GM18861 (cell line): Measurements from ENCODE around the gene DCTN2.
"Not testable (repeated sequence)": the region's sequence is repeated elsewhere in the genome, so short reads cannot be mapped to it uniquely, and the experiment has no call there.

Source experiments
- ATAC-seq: cut with Tn5 transposase; IDR thresholded peaks from one replicate; pipeline ENCODE4 v1.9.1; 2021; ENCODE audit not compliant: unreplicated experiment

Gene DCTN2

GRCh38 chr12:57546438-57547287 lies at the start of gene DCTN2:
DCTN2 (minus strand) TSS chr12:57547192; CDS start chr12:57547063, 129 bp downstream.
- peak; percentile 99 for ATAC-seq

GRCh38 chr12:57593187-57593586 lies 46.2 kb upstream of the DCTN2 start:
- no peak for ATAC-seq

- ATAC-seq: no peak
These were observed 45.7 kb upstream of the DCTN2 start for GRCh38 chr12:57592551-57593165.

GRCh38 chr12:57591782-57592325 lies 44.9 kb upstream of the DCTN2 start:
- no peak for ATAC-seq

GRCh38 chr12:57590864-57591781 lies 44.1 kb upstream of the DCTN2 start, which contains the start of gene PIP4K2C:
PIP4K2C (plus strand) TSS chr12:57591192; CDS start chr12:57591290, 98 bp downstream.
- peak; percentile 84 for ATAC-seq

- no peak for ATAC-seq
These were observed 43.5 kb upstream of the DCTN2 start for GRCh38 chr12:57590479-57590863.

GRCh38 chr12:57588951-57589610 lies 42.1 kb upstream of the DCTN2 start:
- not testable (repeated sequence) for ATAC-seq

- ATAC-seq: no peak
These were observed 39.9 kb upstream of the DCTN2 start for GRCh38 chr12:57586832-57587429.

GRCh38 chr12:57586128-57586527 lies 39.1 kb upstream of the DCTN2 start:
- ATAC-seq: no peak

GRCh38 chr12:57585156-57585555 lies 38.2 kb upstream of the DCTN2 start:
- ATAC-seq: no peak

GRCh38 chr12:57584690-57585089 lies 37.7 kb upstream of the DCTN2 start:
- no peak for ATAC-seq

- no peak for ATAC-seq
These were observed 37.1 kb upstream of the DCTN2 start for GRCh38 chr12:57584050-57584449.

GRCh38 chr12:57583008-57583831 lies 36.2 kb upstream of the DCTN2 start:
- peak; percentile 87 for ATAC-seq

GRCh38 chr12:57582440-57582839 lies 35.4 kb upstream of the DCTN2 start:
- no peak for ATAC-seq

- no peak for ATAC-seq
These were observed 34.8 kb upstream of the DCTN2 start for GRCh38 chr12:57581802-57582201.

- no peak for ATAC-seq
These were observed 33.4 kb upstream of the DCTN2 start for GRCh38 chr12:57580466-57580795.

GRCh38 chr12:57579677-57580465 lies 32.9 kb upstream of the DCTN2 start:
- no peak for ATAC-seq

- ATAC-seq: no peak
These were observed 32.0 kb upstream of the DCTN2 start for GRCh38 chr12:57579011-57579410.
